Peyer's patch (tissue), 4 donors: ENCODE measurements around the gene TUBA3E. TPM values are rescaled to one million over a fixed set of nuclear protein-coding genes. Genes with fewer than 3 reads are reported as not detected.
"Not testable (repeated sequence)": the region's sequence is repeated elsewhere in the genome, so short reads cannot be mapped to it uniquely, and the experiment has no call there.

Experiments used
- DNase-seq, 3 donors: peaks; one replicate each; pipeline ENCODE4 v3.0.0-alpha.2; 2017 to 2019
- H3K27ac ChIP-seq, 4 donors: fragments of 200-600 bp; sonication (generic); one replicate each; pipeline ENCODE4 v1.5.1; 2016 to 2019
- H3K27me3 ChIP-seq, 2 donors: fragments of 200-600 bp; sonication (generic); one replicate each; pipeline ENCODE4 v1.5.1; 2019
- H3K36me3 ChIP-seq, 3 donors: fragments of 200-600 bp; sonication (generic); one replicate each; pipeline ENCODE4 v1.5.1; 2016 to 2019
- H3K4me1 ChIP-seq, 4 donors: fragments of 200-600 bp; sonication (generic); one replicate each; pipeline ENCODE4 v1.5.1; 2016 to 2019
- H3K4me3 ChIP-seq, 4 donors: fragments of 200-600 bp; sonication (generic); 1 replicate in 3 of 4; 2 replicates in 1 of 4; pipeline ENCODE4 v1.5.1; 2016 to 2019; ENCODE audit warnings: mild to moderate bottlenecking in 1 of 4
- H3K9me3 ChIP-seq, 4 donors: fragments of 200-600 bp; sonication (generic); one replicate each; pipeline ENCODE4 v1.5.1; 2016 to 2019; ENCODE audit warnings: mild to moderate bottlenecking in 1 of 4
- POLR2A ChIP-seq, 2 donors: fragments of 450-650 bp; IDR thresholded peaks; one replicate each; pipeline ENCODE4 v1.5.1; 2017; ENCODE audit warnings: antibody characterized with exemption in 2 of 2, mild to moderate bottlenecking in 2 of 2, moderate library complexity in 2 of 2
- total RNA-seq, 4 donors: library from RNA; depleted of rRNA; stranded (reverse); fragments of >200 nt; gene quantifications; one replicate each; pipeline ENCODE4 v1.1.0, GENCODE V29; 2016
- TF ChIP-seq, protein P1 (sequence below), 6 experiments: fragments of 450-650 bp in 4 of 6; fragments of 200-600 bp in 2 of 6; sonication (generic) in 1 of 6; IDR thresholded peaks; one replicate each; pipeline ENCODE4 v1.5.1; 2017 to 2019; ENCODE audit warnings: antibody characterized with exemption in 6 of 6, mild to moderate bottlenecking in 3 of 6, moderate library complexity in 1 of 6

The TUBA3E gene
- total RNA-seq, 4 donors from 2014 or later: not detected

DNA sequence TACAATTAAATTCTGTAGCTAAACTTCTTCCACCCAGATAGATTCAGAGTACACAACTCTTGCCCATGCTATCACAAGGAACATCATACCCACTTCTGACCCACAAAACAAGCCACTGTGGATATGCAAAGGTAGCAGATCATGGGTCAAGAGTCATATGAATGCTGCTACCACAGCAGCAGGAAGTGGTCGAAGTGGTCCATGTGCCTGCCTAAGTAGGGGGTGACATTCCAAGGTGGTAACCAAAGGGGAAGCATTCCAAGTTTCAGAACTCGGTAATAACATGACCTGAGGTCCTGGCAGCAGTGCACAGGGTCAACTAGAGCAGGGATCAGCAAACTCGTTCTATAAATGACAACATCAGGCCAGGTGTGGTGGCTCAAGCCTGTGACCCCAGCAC, 5.8 kb downstream of the TUBA3E start:
- not testable (repeated sequence) for H3K27ac ChIP-seq, DNase-seq, H3K27me3 ChIP-seq, H3K4me3 ChIP-seq, H3K9me3 ChIP-seq, H3K36me3 ChIP-seq, H3K4me1 ChIP-seq

DNA sequence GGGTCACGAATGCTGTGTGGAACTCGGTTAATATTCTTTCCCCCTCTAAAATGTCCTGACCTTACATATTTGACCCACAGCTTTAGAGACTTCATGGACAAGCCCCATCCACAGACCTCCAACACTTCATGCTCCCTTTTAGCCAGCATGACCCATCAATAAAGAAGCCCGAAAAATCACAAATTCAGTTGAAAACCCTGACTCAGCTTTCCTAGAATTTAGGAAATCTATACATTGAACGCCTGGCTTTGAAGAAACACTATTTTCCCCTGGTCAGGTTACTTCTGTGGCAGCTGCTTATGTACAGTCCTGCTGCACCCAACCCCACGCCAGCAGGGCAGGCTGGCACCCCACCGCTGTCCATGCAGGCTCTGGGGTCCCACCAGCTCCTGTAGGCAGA, 6.9 kb downstream of the TUBA3E start:
- not testable (repeated sequence) for H3K4me3 ChIP-seq, H3K27ac ChIP-seq

DNA sequence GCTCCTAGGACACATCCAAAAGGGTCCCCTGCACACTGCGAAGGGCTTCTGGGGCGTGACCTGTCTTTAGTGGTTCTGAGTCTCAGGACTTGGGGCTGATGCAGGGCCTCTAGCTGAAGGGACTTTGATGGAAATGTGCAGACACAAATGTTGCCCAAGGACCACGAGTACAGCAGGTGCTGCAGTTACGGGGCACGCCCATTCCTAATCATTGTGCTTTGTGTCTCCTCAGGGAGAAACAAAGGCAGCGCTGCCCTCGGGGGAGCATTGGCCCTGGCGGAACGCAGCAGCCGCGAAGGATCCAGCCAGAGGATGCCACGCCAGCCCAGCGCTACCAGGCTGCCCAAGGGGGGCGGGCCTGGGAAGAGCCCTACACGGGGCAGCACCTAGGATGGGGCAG, 8.0 kb downstream of the TUBA3E start:
- no peak for DNase-seq
- no peak for TF ChIP-seq POLR2A (IDR thresholded peaks at IDR 0.05)
- TF ChIP-seq, protein P1, sequence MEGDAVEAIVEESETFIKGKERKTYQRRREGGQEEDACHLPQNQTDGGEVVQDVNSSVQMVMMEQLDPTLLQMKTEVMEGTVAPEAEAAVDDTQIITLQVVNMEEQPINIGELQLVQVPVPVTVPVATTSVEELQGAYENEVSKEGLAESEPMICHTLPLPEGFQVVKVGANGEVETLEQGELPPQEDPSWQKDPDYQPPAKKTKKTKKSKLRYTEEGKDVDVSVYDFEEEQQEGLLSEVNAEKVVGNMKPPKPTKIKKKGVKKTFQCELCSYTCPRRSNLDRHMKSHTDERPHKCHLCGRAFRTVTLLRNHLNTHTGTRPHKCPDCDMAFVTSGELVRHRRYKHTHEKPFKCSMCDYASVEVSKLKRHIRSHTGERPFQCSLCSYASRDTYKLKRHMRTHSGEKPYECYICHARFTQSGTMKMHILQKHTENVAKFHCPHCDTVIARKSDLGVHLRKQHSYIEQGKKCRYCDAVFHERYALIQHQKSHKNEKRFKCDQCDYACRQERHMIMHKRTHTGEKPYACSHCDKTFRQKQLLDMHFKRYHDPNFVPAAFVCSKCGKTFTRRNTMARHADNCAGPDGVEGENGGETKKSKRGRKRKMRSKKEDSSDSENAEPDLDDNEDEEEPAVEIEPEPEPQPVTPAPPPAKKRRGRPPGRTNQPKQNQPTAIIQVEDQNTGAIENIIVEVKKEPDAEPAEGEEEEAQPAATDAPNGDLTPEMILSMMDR (IDR thresholded peaks at IDR 0.05): no peak

More for the DNA sequence above, 6.9 kb downstream of the TUBA3E start:
- not testable (repeated sequence) for H3K9me3 ChIP-seq, H3K27me3 ChIP-seq, H3K4me1 ChIP-seq, H3K36me3 ChIP-seq, DNase-seq

DNA sequence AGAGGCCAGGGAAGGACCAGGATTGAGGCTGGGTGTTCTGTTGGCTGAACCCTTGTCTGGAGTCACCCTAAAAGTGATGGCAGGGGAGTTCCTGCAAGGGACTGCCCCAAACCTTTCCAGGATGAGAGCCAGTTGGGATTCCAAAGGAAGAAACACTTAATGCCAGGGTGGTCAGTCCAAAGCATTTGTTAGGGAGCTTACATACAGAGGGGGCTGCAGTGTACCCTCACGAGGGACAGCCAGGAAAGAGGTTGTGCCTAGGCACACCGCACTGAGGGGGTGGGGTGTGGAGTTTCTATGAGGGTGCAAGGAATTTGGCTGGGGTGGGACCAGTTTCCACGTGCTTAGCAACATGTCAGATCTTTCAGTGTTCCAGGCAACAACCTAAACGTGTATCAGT, 9.3 kb downstream of the TUBA3E start:
- not testable (repeated sequence) for H3K27ac ChIP-seq, H3K4me3 ChIP-seq, H3K27me3 ChIP-seq, H3K9me3 ChIP-seq, H3K4me1 ChIP-seq, DNase-seq, H3K36me3 ChIP-seq

More for the DNA sequence above, 8.0 kb downstream of the TUBA3E start:
- no peak overlapping the region for H3K27ac ChIP-seq
- no peaks in the 10 kb centered on the region for H3K4me1 ChIP-seq
- H3K36me3 ChIP-seq: no peaks in the 10 kb centered on the region
- no peaks in the 10 kb centered on the region for H3K9me3 ChIP-seq
- H3K4me3 ChIP-seq: no peak overlapping the region
- no peaks in the 10 kb centered on the region for H3K27me3 ChIP-seq

DNA sequence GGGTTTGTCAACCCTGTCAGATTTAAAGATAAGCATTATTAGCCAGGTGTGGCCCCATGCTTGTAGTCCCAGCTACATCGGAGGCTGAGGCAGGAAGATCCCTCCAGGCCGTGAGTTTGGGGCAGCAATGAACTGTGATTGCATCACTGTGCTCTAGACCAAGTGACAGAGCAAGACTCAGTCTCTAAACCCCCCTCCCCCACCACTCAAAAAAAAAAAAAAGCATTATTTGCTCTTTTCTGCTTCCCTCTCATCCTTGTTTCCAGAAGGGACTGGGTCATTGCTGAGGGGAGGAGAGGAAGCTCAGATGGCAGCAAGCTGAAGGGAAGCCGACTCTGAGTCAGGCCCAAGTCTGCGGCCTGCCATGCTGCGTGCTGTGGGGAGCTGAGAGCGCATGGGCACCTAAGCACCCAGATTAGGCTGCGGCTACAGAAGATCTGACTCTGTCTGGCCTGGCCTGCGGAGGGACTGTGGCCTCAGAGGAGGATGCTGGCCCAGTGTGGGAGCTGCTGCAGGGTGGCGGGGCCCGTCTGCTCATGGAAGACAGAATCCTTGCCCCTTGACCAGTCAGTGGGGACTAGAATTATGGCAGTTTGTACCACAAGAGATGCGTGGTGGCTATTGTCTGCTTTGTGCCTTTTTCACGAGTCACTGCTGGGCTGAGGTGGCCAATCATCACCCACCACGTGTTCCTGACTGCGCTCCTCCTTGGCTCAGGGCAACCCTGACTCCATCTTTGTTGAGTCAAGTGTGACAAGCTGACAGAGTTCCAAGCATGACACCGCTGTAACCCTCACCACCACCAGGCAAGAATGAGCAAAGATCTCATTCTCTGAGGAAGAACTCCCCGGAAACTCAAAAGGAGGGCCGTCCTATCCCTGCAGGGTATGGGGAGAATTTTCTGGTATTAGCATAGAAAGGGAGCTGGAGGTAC, 10.1 kb downstream of the TUBA3E start:
- H3K36me3 ChIP-seq, H3K4me1 ChIP-seq, H3K4me3 ChIP-seq, DNase-seq, H3K9me3 ChIP-seq, H3K27me3 ChIP-seq, H3K27ac ChIP-seq: not testable (repeated sequence)

DNA sequence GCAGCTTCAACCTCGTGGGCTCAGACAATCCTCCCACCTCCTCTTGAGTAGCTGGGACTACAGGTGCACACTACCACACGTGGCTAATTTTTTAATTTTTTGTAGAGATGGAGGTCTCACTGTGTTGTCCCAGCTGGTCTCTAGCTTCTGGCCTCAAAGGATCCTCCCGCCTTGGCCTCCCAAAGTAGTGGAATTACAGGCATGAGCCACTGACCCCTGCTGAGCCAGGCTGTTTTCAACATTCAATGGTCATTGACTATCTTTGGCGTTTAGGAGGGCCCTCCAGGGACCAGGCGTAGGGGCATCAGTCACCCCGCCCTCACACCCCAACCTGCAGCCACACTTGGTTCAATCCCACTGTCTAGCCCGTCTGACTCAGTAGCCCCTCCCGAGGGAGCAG, 11.0 kb downstream of the TUBA3E start:
- Histone ChIP-seq H3K9me3 (no peaks in the 10 kb centered on the region), H3K36me3 (no peaks in the 10 kb centered on the region), H3K27ac (no peak overlapping the region), H3K4me3 (no peak overlapping the region), H3K4me1 (no peaks in the 10 kb centered on the region), H3K27me3 (no peaks in the 10 kb centered on the region)
- no peak for TF ChIP-seq POLR2A (IDR thresholded peaks at IDR 0.05)
- DNase-seq: no peak

DNA sequence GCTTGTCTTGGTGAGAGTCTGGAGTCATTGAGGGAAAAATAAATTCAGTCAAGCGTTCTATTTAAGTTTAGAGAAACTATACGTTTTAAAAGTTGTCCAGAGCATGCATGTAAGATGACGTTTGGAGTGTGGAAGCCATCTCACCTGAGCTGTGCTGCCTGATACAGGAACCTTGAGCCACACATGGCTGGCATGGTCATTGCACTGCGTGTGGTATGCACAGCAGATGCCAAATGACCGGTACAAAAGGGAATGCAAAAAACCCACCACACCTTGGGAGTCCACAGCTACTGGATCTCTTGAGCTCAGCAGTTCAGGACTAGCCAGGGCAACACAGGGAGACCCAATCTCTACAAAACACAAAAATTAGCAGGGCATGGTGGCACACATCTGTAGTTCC, 11.8 kb downstream of the TUBA3E start:
- TF ChIP-seq, protein P1 (IDR thresholded peaks at IDR 0.05): no peak
- TF ChIP-seq POLR2A (IDR thresholded peaks at IDR 0.05): no peak
- Histone ChIP-seq H3K27me3 (no peaks in the 10 kb centered on the region), H3K27ac (no peak overlapping the region), H3K36me3 (no peaks in the 10 kb centered on the region), H3K4me1 (no peaks in the 10 kb centered on the region), H3K4me3 (no peak overlapping the region), H3K9me3 (no peaks in the 10 kb centered on the region)
- no peak for DNase-seq

DNA sequence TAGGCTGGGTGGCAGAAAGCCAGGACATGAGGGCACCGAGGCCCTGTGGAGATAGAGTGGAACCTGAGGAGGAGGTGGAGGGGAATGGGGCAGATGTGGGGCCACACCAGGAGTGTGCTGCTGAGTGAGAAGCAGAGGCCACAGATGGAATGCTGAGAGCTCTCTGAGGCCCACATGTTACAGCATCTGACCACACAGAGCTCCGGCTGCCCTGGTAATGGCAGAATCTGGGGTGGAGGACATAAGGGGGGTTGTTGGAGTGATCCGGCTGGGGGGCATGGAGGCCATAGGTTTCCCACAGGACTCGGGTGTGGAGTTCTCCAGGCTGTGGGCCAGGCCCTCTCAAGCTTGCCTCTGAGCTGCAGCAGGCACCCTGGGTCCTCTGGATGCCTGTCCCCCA, 12.3 kb downstream of the TUBA3E start:
- Histone ChIP-seq H3K9me3 (no peaks in the 10 kb centered on the region), H3K27me3 (no peaks in the 10 kb centered on the region), H3K27ac (no peak overlapping the region), H3K4me1 (peaks cover 0 to 2% (median 0%) of the 10 kb centered on the region in 4 donors), H3K36me3 (no peaks in the 10 kb centered on the region), H3K4me3 (no peak overlapping the region)
- TF ChIP-seq, protein P1 (IDR thresholded peaks at IDR 0.05): no peak
- TF ChIP-seq POLR2A (IDR thresholded peaks at IDR 0.05): no peak
- no peak for DNase-seq
